Stomach (tissue), 4 donors: ENCODE measurements around the gene TCF7L1.

Source experiments
- POLR2A ChIP-seq, 4 donors: fragments of 450-650 bp; IDR thresholded peaks; one replicate each; pipeline ENCODE4 v1.6.1; 2016; ENCODE audit warnings: antibody characterized with exemption in 4 of 4, control low read depth in 2 of 4, mild to moderate bottlenecking in 1 of 4, moderate library complexity in 1 of 4
- POLR2AphosphoS5 ChIP-seq, 3 donors: sonication (generic); formaldehyde crosslinking; IDR thresholded peaks; one replicate each; pipeline ENCODE4 v1.6.1; 2016; ENCODE audit warnings: antibody characterized with exemption in 3 of 3
- TF ChIP-seq, protein P1 (sequence below), 7 experiments: fragments of 450-650 bp in 4 of 7; fragments of 200-600 bp in 3 of 7; sonication (generic) in 3 of 7; IDR thresholded peaks; one replicate each; pipeline ENCODE4 v1.5.1; 2016 to 2019; ENCODE audit warnings: antibody characterized with exemption in 7 of 7, control low read depth in 2 of 7, mild to moderate bottlenecking in 1 of 7

DNA sequence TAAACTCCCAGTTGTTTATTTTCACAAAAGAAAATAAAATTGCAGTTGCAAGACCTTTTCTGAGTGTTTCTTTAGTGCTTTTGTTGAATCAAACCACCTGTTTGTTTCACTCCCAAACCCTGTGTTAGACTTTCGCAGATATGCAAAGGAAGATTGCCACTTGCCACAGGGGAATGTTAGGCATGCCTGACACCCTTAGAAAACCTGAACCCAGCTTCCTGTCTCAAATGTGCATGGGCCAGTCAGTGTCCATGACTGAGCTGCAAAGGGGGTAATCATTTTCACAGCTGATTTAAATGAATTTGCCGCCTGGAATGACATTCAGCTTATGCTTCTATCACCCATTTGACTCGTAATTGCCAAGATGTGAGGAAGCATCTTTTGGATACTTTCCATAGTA, 177.1 kb downstream of the TCF7L1 start:
- TF ChIP-seq, protein P1, sequence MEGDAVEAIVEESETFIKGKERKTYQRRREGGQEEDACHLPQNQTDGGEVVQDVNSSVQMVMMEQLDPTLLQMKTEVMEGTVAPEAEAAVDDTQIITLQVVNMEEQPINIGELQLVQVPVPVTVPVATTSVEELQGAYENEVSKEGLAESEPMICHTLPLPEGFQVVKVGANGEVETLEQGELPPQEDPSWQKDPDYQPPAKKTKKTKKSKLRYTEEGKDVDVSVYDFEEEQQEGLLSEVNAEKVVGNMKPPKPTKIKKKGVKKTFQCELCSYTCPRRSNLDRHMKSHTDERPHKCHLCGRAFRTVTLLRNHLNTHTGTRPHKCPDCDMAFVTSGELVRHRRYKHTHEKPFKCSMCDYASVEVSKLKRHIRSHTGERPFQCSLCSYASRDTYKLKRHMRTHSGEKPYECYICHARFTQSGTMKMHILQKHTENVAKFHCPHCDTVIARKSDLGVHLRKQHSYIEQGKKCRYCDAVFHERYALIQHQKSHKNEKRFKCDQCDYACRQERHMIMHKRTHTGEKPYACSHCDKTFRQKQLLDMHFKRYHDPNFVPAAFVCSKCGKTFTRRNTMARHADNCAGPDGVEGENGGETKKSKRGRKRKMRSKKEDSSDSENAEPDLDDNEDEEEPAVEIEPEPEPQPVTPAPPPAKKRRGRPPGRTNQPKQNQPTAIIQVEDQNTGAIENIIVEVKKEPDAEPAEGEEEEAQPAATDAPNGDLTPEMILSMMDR (IDR thresholded peaks at IDR 0.05), result no peak
- no peak for TF ChIP-seq POLR2A (IDR thresholded peaks at IDR 0.05)
- TF ChIP-seq POLR2AphosphoS5 (IDR thresholded peaks at IDR 0.05), result no peak
